Measurements from ENCODE around the gene CRYBG2.

The CRYBG2 gene

DNA sequence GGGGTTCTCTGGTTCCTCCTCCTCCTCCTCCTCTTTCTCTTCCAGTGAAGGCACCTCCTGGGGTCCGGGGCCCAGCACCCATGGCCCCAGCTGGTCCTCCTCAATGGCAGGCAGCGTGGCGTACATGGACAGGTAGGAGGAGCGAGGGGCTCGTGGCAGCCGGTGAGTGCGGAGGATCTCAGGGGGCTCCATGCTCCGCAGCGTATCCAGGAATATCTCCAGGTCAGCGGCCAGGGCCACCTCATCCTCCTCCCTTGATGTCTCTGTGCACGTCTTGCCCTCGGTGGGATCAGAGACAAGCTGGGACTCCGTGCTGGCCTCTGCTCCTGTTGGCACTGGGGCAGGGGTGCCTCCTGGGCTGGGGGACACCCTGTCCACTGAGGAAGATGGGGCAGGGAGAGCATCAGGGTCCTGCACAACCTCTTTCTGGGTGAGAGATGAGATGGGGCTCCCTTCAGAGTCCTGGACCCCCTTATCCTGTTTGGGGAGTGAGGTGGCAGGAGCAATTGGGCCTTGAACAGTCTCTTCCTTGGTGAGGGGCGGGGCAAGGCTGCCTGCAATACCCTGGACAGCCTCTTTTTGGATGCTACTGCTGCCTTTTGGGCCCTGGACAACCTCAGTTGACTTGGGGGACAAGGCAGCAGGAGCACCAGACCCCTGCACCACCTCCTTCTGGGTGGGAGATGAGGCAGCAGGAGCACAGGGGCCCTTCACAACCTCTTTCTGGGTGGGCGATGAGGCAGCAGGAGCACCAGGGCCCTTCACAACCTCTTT, 9.6 kb downstream of the CRYBG2 start:
- Histone ChIP-seq H3K9me3 (ENCODE audit: control insufficient read depth, low read length) (no peaks in the 10 kb centered on the region), H2AFZ (no peak overlapping the region), H3K27ac (no peak overlapping the region), H3K27me3 (ENCODE audit: control insufficient read depth, insufficient read depth, low read length) (no peaks in the 10 kb centered on the region), H3K9ac (no peak overlapping the region), H3K4me1 (no peaks in the 10 kb centered on the region), H3K4me3 (ENCODE audit: low read depth, low read length) (no peak overlapping the region), H3K36me3 (ENCODE audit: control insufficient read depth, insufficient read depth, low read length) (no peaks in the 10 kb centered on the region), H3K79me2 (no peaks in the 10 kb centered on the region), H3K4me2 (ENCODE audit: low read length) (no peak overlapping the region)
- no peak for TF ChIP-seq CTCF (IDR thresholded peaks at IDR 0.05)

DNA sequence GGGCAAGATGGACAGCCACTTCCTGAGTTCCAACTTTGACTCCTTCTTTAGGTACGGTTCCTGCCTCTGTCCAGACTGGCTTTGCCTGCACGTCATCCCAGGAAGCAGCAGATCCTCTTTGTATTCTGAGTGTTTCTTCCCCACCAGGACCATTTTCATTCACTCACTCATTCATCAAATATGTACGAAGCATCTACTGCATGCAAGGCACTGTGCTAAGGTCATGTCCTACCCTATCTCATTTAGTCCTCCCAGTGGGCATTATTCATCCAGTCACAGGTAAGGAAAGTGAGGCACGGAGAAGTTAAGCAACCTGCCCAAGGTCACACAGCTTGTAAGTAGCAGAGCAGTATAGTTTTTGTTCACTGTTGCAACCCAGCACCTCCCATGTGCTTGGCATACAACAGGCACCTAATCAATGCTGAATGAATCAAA, 13.9 kb downstream of the CRYBG2 start:
- H3K36me3 ChIP-seq (ENCODE audit: control insufficient read depth, insufficient read depth, low read length) = no peaks in the 10 kb centered on the region
- no peak overlapping the region for H2AFZ ChIP-seq
- H3K4me3 ChIP-seq (ENCODE audit: low read depth, low read length) = no peak overlapping the region
- H3K4me2 ChIP-seq (ENCODE audit: low read length) = no peak overlapping the region
- TF ChIP-seq CTCF (IDR thresholded peaks at IDR 0.05) = no peak
- no peaks in the 10 kb centered on the region for H3K4me1 ChIP-seq
- no peak overlapping the region for H3K27ac ChIP-seq
- no peaks in the 10 kb centered on the region for H3K9me3 ChIP-seq (ENCODE audit: control insufficient read depth, low read length)
- H3K79me2 ChIP-seq = no peaks in the 10 kb centered on the region
- H3K27me3 ChIP-seq (ENCODE audit: control insufficient read depth, insufficient read depth, low read length) = no peaks in the 10 kb centered on the region
- H3K9ac ChIP-seq = no peak overlapping the region

DNA sequence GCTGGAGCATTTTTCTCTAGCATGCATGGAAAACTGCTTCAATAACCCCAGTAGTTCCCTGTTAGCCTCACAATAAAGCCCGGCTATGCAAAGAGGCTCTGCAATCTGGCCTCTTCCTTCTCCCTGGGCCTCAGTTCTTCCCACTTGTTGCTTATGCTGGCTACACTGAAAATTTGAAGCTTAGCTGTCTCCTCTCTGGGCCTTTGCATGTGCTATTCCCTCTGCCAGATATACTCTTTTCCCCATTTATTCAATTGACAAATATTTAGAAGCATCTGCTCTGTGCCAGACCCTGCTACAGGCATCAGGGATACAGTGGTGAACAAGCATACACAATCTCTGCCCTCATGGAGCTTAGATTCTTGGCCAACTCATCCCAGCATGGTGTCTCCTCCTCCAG, 15.3 kb downstream of the CRYBG2 start:
- H3K9ac ChIP-seq = no peak overlapping the region
- no peak overlapping the region for H3K27ac ChIP-seq
- H3K4me1 ChIP-seq = no peaks in the 10 kb centered on the region
- no peak for TF ChIP-seq CTCF (IDR thresholded peaks at IDR 0.05)
- no peak overlapping the region for H3K4me3 ChIP-seq (ENCODE audit: low read depth, low read length)
- H3K9me3 ChIP-seq (ENCODE audit: control insufficient read depth, low read length) = no peaks in the 10 kb centered on the region
- H3K36me3 ChIP-seq (ENCODE audit: control insufficient read depth, insufficient read depth, low read length) = no peaks in the 10 kb centered on the region
- H3K27me3 ChIP-seq (ENCODE audit: control insufficient read depth, insufficient read depth, low read length) = no peaks in the 10 kb centered on the region
- no peak overlapping the region for H3K4me2 ChIP-seq (ENCODE audit: low read length)
- no peaks in the 10 kb centered on the region for H3K79me2 ChIP-seq
- H2AFZ ChIP-seq = no peak overlapping the region

DNA sequence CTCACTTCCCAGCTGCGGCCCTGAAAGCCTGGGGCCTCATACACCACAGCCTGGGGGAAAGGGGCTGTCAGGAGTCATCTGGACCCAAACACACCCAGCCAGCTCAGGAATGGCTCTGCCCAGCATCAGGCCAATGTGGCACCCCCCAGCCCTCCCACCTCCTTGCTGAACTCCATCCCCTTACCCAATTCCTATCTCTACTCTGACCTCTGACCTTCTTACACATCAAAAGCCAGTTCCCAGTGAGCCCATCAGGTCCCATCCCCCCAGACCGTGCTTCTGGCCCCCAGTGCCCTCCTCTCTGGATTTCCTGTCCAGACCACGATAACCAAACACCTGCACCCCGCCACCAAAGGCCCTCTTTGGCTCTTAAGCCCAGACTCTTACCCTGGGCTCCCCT, 16.3 kb downstream of the CRYBG2 start:
- Histone ChIP-seq H3K27ac (no peak overlapping the region), H3K36me3 (ENCODE audit: control insufficient read depth, insufficient read depth, low read length) (no peaks in the 10 kb centered on the region), H3K9ac (no peak overlapping the region), H3K4me3 (ENCODE audit: low read depth, low read length) (no peak overlapping the region), H3K79me2 (no peaks in the 10 kb centered on the region), H3K4me1 (no peaks in the 10 kb centered on the region), H3K27me3 (ENCODE audit: control insufficient read depth, insufficient read depth, low read length) (no peaks in the 10 kb centered on the region), H3K9me3 (ENCODE audit: control insufficient read depth, low read length) (no peaks in the 10 kb centered on the region), H2AFZ (no peak overlapping the region), H3K4me2 (ENCODE audit: low read length) (no peak overlapping the region)
- TF ChIP-seq CTCF (IDR thresholded peaks at IDR 0.05) = no peak

GRCh38 chr1:26337206-26337535, 16.8 kb downstream of the CRYBG2 start:
- no peaks in the 10 kb centered on the region for H3K79me2 ChIP-seq
- H3K27me3 ChIP-seq (ENCODE audit: control insufficient read depth, insufficient read depth, low read length) = no peaks in the 10 kb centered on the region
- H3K4me3 ChIP-seq (ENCODE audit: low read depth, low read length) = no peak overlapping the region
- no peaks in the 10 kb centered on the region for H3K4me1 ChIP-seq
- no peak for TF ChIP-seq CTCF (IDR thresholded peaks at IDR 0.05)
- no peak overlapping the region for H3K4me2 ChIP-seq (ENCODE audit: low read length)
- H2AFZ ChIP-seq = no peak overlapping the region
- H3K36me3 ChIP-seq (ENCODE audit: control insufficient read depth, insufficient read depth, low read length) = no peaks in the 10 kb centered on the region
- H3K27ac ChIP-seq = no peak overlapping the region
- no peaks in the 10 kb centered on the region for H3K9me3 ChIP-seq (ENCODE audit: control insufficient read depth, low read length)
- no peak overlapping the region for H3K9ac ChIP-seq

Data from parathyroid adenoma (tissue), 2 donors.